Neural crest cell (in vitro differentiated cells): ENCODE data around the gene PITX2. TPM values are rescaled to one million over a fixed set of nuclear protein-coding genes. Genes with fewer than 3 reads are reported as not detected.
"Not testable (repeated sequence)": the region's sequence is repeated elsewhere in the genome, so short reads cannot be mapped to it uniquely, and the experiment has no call there.

Experiments
- DNase-seq: peaks from one replicate; pipeline ENCODE4 v3.0.0; 2021; ENCODE audit warnings: low read depth, mixed read lengths, low spot score
- H3K27ac Mint-ChIP-seq: one replicate; pipeline ENCODE4 v1.8.0; 2021; ENCODE audit warnings: mild to moderate bottlenecking, mixed read lengths; ENCODE audit not compliant: unreplicated experiment
- H3K27me3 Mint-ChIP-seq: 2 replicates; pipeline ENCODE4 v1.8.0; 2021; ENCODE audit warnings: low read depth, mild to moderate bottlenecking, mixed read lengths
- H3K36me3 Mint-ChIP-seq: 2 replicates; pipeline ENCODE4 v1.8.0; 2021; ENCODE audit warnings: low read depth, mild to moderate bottlenecking, mixed read lengths
- H3K4me1 Mint-ChIP-seq: 2 replicates; pipeline ENCODE4 v1.8.0; 2021; ENCODE audit warnings: mixed read lengths
- H3K4me3 Mint-ChIP-seq: one replicate; pipeline ENCODE4 v1.8.0; 2021; ENCODE audit warnings: mild to moderate bottlenecking, mixed read lengths
- H3K9me3 Mint-ChIP-seq: 2 replicates; pipeline ENCODE4 v1.8.0; 2021; ENCODE audit warnings: mixed read lengths
- CTCF ChIP-seq: fragments of 200-600 bp; sonication (generic); conservative IDR thresholded peaks from 2 replicates; pipeline ENCODE4 v1.5.0; 2021; ENCODE audit warnings: antibody characterized with exemption, mild to moderate bottlenecking
- total RNA-seq: library from RNA; stranded (reverse); gene quantifications from 2 replicates; pipeline ENCODE4 v1.2.1, GENCODE V29; 2021

PITX2 gene
- total RNA-seq, 1 donor from 2014 or later, result 0.58 TPM

GRCh38 chr4:110587666-110588285, 35.1 kb downstream of the PITX2 start:
- H3K27me3 Mint-ChIP-seq, result no peaks in the 10 kb centered on the region

GRCh38 chr4:110586131-110586850, 36.6 kb downstream of the PITX2 start:
- H3K27me3 Mint-ChIP-seq, result no peaks in the 10 kb centered on the region
- no peak overlapping the region for H3K4me3 Mint-ChIP-seq
- H3K9me3 Mint-ChIP-seq, result no peaks in the 10 kb centered on the region

More at GRCh38 chr4:110587666-110588285, 35.1 kb downstream of the PITX2 start:
- Mint-ChIP-seq H3K36me3 (no peaks in the 10 kb centered on the region), H3K27ac (no peak overlapping the region), H3K4me3 (no peak overlapping the region), H3K9me3 (no peaks in the 10 kb centered on the region), H3K4me1 (peaks cover 4% of the 10 kb centered on the region)
- no peak for DNase-seq
- no peak for TF ChIP-seq CTCF

GRCh38 chr4:110576696-110577095, 46.2 kb downstream of the PITX2 start:
- not testable (repeated sequence) for H3K9me3 Mint-ChIP-seq, H3K27me3 Mint-ChIP-seq, DNase-seq, H3K4me1 Mint-ChIP-seq, H3K36me3 Mint-ChIP-seq, H3K27ac Mint-ChIP-seq, H3K4me3 Mint-ChIP-seq

More at GRCh38 chr4:110586131-110586850, 36.6 kb downstream of the PITX2 start:
- DNase-seq, result no peak
- Mint-ChIP-seq H3K27ac (no peak overlapping the region), H3K4me1 (peaks cover 4% of the 10 kb centered on the region), H3K36me3 (peaks cover 3% of the 10 kb centered on the region)
- TF ChIP-seq CTCF, result peak; percentile 63

Other genes with a start within 250 kb of the PITX2 start
- 4.5 and 7.3 TPM in 2 replicates for gene ENPEP, start 146.9 kb downstream of the PITX2 start, total RNA-seq